ENCODE data around the gene LAMC3. TPM values are rescaled to one million over a fixed set of nuclear protein-coding genes. Genes with fewer than 3 reads are reported as not detected.

LAMC3 gene
- total RNA-seq, 1 experiment from 2014 or later, result not detected

- no peak for DNase-seq (ENCODE audit: low read depth)
Measured at GRCh38 chr9:131076347-131077195, 67.6 kb downstream of the LAMC3 start.

- no peak for DNase-seq (ENCODE audit: low read depth)
Measured at GRCh38 chr9:131078427-131079366, 69.7 kb downstream of the LAMC3 start.

GRCh38 chr9:131080589-131080988, 71.6 kb downstream of the LAMC3 start:
- DNase-seq (ENCODE audit: low read depth), result peak; percentile 28

GRCh38 chr9:131081868-131082267, 72.9 kb downstream of the LAMC3 start:
- DNase-seq (ENCODE audit: low read depth), result no peak

- no peak for DNase-seq (ENCODE audit: low read depth)
Measured at GRCh38 chr9:131082774-131083512, 74.0 kb downstream of the LAMC3 start.

GRCh38 chr9:131084661-131085369, 75.8 kb downstream of the LAMC3 start:
- no peak for DNase-seq (ENCODE audit: low read depth)

- DNase-seq (ENCODE audit: low read depth), result no peak
Measured at GRCh38 chr9:131085370-131086122, 76.6 kb downstream of the LAMC3 start.

GRCh38 chr9:131087354-131087893, 78.5 kb downstream of the LAMC3 start:
- no peak for DNase-seq (ENCODE audit: low read depth)

- DNase-seq (ENCODE audit: low read depth), result no peak
Measured at GRCh38 chr9:131090025-131090787, 81.2 kb downstream of the LAMC3 start.

GRCh38 chr9:131091352-131091992, 82.5 kb downstream of the LAMC3 start:
- DNase-seq (ENCODE audit: low read depth), result no peak

- DNase-seq (ENCODE audit: low read depth), result no peak
Measured at GRCh38 chr9:131092030-131092429, 83.1 kb downstream of the LAMC3 start.

- DNase-seq (ENCODE audit: low read depth), result no peak
Measured at GRCh38 chr9:131092548-131093440, 83.8 kb downstream of the LAMC3 start.

- DNase-seq (ENCODE audit: low read depth), result no peak
Measured at GRCh38 chr9:131094015-131094414, 85.0 kb downstream of the LAMC3 start.

GRCh38 chr9:131094622-131095021, 85.6 kb downstream of the LAMC3 start:
- peak; percentile 31 for DNase-seq (ENCODE audit: low read depth)

- DNase-seq (ENCODE audit: low read depth), result no peak
Measured at GRCh38 chr9:131095666-131096268, 86.8 kb downstream of the LAMC3 start.

GRCh38 chr9:131096269-131097125, 87.5 kb downstream of the LAMC3 start, which contains the start of gene AIF1L:
AIF1L (plus strand) TSS chr9:131096531; CDS start chr9:131096630, 99 bp downstream.
- DNase-seq (ENCODE audit: low read depth), result peak; percentile 20
